ENCODE data around the gene PAQR4. TPM values are rescaled to one million over a fixed set of nuclear protein-coding genes. Genes with fewer than 3 reads are reported as not detected.
"Not testable (repeated sequence)": the region's sequence is repeated elsewhere in the genome, so short reads cannot be mapped to it uniquely, and the experiment has no call there.

Gene PAQR4
- total RNA-seq, 1 experiment from 2014 or later = 38.7 TPM

DNA sequence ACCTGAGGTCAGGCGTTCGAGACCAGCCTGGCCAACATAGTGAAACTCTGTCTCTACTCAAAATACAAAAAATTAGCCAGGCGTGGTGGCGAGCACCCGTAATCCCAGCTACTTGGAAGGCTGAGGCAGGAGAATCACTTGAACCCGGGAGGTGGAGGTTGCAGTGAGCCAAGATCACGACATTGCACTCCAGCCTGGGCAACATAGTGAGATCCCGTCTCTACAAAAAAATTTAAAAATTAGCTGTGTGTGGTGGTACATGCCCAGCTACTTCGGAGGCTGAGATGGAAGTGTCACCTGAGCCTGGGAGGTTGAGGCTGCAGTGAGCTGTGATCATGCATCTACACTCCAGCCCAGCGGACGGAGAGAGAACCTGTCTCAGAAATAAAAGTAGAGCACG, 25.4 kb upstream of the PAQR4 start:
- not testable (repeated sequence) for DNase-seq (ENCODE audit: low read depth)

DNA sequence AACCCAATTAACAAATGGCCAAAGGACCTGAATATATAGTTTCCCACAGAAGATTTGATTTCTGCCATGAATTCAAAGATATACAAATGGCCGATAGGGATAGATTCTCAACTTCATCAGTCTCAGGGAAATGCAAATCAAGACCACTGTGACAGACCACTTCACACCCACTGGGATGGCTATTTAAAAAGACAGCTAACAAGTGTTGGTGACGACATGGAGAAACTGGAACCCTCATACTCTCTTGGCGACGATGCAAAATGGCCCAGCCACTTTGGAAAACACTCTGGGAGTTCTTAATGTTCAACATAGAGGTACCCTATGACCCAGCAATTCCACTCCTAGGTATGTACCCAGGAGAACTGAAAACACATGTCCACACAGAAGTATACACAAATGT, 22.5 kb upstream of the PAQR4 start:
- DNase-seq (ENCODE audit: low read depth) = no peak

DNA sequence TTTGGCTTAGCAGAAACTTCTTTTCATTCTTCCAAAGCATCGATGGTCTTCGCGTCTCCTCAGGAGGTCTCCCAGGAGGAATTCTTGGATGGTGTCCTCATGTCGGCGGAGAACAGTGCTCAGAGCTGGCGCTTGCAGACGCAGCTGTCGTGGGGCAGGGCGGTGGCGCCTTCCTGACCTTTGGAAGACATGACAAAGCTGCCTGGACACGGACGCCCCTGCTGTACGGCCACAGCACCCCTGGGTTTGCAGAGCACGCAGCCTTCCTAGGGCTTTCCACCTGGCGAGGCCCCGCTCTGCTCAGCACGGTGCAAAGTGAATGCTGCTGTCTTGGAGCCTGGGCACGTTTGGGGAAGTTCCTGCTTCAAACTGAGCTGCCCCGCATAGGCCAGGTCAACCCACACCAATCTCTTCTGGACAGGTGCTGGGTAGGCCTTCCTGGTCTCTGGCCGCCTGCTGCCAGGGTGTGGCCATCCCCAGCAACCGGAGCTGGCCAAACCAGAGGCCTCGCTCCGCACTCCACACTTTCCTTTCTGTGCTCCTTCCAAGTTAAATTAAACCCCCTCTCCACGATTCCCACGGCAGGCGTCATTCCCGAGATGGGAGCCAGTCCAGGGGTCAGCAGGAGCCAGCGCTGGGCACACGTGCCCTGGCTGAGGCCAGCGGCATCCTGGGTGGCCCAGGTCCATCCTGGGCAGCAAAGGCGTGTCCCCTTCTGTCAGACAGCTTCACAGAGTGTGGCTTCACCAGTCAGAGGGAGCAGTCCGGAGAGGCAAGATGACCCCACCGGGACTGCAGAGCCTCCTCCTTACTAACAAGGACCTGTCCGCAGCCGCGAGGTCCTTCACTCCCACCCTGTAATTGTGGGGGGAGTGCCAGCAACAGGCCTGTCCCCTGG, 20.1 kb upstream of the PAQR4 start:
- DNase-seq (ENCODE audit: low read depth) = no peak

DNA sequence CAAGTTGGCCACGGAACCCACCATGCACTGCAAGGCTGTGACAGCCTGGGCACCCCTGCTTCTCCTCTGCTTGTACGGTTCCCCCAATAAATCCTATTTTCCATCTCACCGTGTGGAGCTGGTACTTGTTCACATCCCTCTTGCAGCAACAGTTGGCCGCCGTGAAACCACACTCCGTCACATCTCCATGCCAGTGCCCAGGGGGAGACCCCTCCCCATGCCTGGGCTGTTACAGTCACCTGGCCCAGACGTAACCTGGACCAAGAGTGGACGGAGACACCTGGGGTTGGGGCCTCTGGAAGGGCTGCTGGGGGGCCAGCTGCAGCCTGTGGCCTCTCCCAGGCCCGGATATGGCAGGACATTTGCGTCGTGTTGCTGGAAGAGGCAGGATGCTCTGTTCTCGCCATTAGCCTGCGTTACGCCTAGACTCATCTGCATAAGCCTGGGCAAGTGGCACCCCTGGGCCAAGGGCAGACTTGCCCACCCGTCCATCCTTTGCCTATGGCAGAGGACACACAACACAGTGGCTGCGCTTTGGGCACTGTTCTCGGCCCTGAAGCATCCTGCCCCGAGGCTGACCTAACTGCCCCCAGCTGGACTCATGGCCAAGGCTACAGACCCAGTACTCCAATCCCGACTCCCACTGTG, 19.3 kb upstream of the PAQR4 start:
- no peak for DNase-seq (ENCODE audit: low read depth)

DNA sequence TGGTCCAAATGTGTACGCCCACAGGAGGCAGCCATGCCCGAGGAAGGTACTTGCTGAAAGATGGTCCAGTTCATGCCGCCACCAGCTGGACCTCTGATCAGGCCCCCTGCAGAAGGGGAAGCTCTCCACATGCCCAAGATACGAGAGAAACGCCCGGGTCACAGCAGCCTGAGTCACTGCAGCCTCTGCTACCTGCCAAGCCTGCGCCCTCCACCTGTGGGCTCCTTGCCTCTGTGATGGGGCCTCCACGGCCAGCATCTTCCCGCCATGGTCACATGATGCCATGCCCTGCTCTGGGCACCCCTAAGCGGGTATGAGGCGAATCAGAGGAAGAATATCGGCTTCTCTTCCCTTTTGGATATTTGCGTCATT, 18.8 kb upstream of the PAQR4 start:
- no peak for DNase-seq (ENCODE audit: low read depth)

DNA sequence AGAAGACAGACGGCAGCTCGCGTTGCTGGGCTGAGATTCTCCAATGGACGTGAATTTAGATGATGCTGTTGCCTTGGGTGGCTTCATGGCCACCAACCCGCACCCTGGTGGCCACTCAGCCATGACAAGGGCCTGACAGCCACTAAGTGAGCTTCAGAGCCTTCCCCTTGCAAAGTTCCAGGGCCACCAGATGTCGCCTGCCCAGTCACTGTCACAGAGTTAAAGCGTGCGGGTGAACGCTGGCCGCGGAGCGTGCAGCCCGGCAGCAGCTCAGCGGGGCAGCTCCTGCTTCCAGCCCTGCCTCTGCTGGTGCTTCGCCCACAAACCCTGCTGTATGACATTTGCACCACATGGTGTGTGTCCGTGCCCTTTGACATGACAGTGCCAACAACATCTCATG, 18.4 kb upstream of the PAQR4 start:
- DNase-seq (ENCODE audit: low read depth) = no peak

DNA sequence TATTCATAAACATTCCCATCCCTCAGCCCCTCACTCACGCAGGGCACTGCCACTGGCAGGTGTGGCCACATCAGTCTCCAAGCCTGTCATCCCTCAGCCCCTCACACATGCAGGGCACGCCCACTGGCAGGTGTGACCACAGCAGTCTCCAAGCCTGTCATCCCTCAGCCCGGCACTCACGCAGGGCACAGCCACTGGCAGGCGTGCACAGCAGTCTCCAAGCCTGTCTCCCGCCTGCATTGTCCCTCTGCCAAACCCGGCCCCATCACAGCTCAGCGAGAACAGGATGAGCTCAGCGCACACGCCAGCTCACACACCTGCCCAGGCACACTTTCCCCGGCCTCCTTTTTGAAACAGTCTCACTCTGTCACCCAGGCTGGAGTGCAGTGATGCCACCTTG, 16.5 kb upstream of the PAQR4 start:
- no peak for DNase-seq (ENCODE audit: low read depth)

DNA sequence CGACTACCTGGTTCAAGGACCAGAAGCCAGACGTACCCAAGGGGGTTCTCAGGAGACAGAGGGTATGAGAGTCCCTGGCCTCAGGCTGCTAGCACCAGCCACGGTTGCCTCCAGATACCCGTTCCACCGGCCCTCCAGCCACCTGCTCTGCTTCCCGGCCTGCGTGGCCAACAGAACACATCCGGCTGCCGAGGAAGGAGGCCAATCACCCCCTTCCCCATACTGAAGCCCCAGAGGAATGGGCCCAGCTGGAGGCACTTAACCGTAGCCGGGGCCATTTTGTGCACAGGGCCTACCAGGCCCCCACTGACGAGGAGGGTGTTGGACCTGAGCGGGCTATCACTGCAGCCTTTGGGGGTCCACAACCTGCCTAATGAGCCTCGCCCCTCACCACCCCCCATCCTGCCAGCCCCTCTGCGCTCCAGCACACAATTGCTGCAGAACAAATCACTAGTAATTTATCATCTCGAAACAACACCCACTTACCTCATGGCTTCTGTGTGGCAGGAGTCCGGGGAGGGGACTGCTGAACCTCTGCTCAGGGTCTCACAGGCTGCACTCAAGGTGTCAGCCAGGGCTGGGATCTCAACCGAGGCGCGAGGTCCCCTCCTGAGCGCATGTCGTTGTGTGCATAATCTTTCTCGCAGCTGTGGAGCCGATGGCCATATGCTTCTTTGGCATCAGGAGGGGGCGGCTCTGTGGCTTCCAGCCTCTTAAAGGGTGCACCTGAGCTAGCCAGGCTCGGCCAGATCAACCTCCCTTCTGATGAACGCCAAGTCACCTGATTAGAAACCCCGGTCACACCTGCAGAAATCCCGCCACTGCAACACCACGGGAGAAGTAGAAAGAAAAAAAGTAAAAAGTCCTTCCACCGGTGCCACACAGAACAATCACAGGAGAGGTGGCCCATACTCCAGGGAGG, 15.2 kb upstream of the PAQR4 start:
- no peak for DNase-seq (ENCODE audit: low read depth)

DNA sequence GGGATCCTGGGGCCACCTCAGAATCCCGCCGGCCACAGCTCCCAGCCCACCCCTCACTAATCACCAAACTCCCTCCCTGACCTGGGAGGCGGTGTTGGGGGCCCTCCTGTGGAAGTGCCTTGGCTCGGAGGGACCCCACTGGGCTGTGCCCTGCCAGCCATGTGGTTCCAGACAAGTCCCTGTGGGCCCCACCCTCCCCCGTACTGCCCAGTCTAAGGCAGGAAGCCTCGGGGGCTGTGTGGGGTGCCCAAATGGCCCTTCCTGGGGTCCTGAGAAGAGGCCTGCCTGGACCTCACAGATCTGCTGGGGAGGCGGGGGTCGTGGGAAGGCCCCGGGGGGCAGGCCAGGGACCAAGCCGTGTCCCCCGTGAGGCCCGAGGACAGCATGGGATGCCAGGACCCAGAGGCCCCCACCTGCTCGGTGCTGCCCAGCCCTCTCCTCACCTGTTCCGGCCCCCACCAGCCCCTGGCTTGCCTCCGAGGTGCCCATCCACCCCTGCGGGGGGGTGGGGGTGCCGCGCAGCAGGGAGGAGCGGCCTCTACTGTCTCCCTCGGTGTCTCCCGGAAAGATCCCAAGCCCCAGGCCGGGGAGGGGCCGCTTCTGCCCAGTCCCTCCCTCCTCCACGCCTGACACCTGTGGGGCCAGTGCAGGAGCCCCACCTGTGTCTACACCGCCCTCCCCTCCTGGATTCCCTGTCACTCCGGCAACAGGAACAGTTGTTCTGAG, 14.3 kb upstream of the PAQR4 start:
- no peak for DNase-seq (ENCODE audit: low read depth)

DNA sequence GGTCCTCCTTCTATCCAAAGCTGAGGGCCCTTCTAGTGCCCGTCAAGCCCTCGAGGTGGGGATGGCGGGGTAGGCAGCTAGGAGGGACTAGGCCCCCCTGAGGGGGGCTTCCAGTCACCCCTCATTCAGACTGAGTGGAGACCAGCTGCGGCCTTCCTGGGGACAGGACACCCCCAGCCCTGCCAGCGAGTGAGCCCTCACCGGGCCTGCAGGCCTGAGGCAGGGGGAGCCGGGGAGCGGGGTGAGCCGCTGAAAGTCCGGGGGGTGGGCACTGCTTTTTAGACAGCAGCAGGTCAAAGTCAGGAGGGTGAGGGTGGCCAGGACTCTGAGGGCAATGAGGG, 13.7 kb upstream of the PAQR4 start:
- DNase-seq (ENCODE audit: low read depth) = no peak

DNA sequence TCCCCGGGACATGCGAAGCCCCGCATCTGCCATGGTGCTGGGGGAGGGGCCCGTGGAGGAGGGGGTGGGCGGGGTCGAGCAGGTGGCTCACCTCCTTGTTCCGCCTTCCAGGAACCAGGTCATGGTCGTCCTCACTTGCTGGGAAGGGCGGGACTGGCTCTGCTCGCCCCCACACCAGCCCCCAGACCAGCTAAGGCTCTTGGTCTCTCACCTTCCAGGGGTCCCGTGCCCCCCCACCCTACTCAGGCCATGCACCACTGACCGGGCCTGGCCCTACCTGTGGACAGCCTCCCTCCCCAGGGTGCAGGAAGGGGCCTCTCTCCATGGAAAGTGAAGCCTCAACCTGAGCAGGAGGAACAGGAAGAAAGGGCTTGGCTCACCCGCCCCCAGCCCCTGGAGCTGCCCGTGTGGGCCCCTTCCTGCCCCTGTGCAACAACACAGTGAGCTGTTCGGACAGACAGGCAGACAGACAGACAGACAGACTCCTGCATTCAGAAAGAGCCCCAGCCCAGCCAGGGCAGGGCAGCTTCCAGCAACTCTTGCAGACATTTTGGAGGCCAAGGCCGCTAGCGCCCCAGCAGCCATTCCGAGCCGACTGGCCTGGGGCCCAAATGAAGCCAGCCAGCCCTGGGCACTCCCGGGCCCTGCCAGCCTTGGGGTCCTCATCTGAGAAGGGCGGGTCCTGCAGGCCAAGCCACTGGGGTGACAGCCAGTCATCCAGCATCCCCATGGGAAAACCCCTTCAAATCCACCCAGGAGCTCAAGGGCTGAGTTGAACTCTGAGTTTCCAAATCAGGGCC, 13.2 kb upstream of the PAQR4 start:
- DNase-seq (ENCODE audit: low read depth) = no peak

DNA sequence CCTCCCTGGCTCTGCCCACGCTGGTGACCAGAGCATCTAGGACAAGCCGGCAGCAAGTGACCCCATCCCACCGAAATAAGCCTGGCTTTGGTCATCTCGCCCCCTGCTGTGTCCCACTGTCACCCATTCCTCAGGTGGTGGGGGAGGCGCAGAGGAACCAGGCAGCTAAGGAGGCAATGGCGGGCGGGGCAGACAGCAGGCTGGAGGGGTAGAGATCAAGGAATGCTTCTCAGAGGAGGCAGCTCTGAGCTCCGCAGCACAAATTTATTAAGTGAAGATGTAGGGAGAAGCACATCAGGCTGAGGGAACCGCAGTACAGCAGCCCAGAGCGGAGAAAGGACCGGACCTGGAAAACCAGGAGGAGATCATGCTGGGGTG, 12.6 kb upstream of the PAQR4 start:
- DNase-seq (ENCODE audit: low read depth) = no peak

DNA sequence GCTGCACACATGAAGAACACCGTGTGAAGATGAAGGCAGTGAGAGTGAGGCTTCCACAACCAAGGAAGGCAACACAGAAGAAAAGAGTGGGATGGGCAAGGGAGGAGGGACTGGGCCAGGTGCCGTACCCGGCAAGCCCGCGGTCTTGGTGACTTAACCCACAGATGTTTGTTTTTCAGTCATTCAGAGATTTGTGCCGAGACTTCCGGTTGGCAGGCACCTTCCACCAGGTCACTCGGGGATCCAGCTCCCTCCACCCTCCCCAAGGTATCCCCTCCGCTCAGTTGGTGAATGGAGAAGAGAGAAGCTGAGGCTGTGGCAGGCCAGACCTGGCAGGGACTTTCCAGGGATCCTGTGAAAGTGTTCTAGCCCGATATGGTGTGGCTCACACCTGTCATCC, 9.9 kb upstream of the PAQR4 start:
- no peak for DNase-seq (ENCODE audit: low read depth)

DNA sequence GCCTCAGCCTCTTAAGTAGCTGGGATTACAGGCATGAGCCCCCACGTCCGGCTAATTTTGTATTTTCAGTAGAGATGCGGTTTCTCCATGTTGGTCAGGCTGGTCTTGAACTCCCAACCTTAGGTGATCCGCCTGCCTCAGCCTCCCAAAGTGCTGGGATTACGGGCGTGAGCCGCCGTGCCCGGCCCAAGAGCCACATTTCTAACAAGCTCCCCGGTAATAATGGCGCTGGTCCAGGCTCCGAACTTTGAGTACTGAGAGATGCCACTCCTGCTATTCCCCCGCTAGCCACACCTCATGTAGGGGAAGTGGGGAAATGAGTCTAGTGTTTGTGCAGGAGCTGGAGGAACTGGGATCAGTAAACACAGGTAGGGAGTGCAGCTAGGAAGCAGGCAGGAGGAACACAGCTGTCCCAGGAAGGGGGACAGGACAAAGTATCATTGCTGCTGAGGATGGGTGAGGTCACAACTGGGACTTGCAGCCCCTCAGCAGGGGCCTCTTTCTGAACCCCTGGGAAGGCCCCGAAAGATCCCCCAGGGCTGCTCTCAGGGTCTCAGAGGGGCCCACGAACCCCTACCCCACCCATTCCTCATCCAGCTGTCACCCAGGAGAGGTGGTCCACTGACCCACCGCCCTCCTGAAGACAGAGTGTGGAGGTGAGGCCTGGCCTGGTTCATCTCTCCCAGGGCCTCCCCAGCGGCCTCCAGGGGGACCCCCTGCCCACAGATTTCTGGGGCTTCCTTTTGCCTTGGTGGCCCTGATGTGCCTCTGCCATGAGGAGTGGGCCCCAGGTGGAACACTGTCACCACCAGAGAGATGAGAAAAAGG, 8.8 kb upstream of the PAQR4 start:
- no peak for DNase-seq (ENCODE audit: low read depth)

DNA sequence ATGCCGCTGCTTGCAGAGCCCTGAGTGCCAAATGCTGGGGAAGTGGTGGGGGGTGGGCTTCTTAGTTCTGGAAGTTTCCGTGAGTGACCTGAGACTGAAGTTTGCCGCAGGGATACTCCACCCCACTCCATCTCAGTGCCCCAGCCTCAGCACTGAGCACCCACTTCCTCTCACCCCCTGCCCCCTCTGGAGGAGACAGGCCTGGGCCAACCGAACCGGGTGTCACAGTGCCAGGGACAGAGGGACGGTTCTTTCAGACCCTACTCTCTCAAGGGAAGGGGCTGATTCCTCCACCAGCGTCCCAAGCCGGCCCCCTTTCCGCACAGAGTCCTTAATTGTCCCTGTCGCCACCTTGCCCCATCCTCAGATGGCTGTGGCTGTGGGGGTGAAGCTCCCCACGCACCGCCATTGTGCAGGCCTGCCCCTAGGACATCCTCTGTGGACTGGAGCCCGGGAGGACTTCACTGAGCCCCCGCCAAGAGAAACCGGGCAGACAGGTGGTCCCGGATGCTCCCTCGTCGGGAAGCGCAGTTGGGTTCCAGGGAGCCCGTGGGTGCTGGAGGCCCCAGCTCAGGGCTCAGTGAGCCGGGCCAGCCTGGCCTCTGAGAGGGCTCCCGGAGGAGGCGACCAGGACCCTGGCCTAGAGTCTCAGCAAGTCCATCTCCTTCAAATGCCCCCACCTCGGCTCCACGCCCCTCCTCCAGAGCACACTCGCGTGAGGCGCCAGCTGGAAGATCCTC, 6.6 kb upstream of the PAQR4 start:
- DNase-seq (ENCODE audit: low read depth) = no peak

DNA sequence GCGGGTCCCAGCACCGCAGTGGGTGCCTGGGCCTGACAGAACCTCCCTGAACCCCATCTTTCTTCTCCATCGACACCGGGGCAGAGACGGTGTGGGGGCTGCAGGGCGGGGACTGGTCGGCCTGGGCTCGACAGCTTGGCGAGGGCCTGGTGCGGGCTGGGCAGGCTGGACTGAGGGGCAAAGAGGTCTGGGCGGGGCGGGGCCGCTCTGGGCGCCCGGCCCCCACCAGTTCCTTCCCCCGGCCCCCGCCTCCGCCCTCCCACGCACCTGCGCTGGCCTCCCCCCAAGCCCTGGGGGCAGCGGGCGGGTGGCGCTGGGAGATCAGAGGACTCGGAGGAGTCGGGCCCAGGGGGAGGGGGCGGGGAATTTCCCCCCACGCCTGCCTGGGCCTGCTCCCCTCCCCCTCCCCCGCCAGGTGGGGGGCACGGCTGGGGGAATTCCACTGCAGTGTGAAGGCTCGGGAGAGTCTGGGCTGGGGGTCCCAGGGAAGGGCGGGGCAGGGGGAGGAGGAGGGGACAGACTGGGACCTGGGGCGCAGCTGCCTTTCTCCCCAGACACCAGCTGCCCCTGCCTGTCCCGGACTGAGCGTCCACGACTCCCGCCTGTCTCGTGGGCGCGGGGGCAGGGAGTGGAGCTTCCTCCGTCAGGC, 6.0 kb upstream of the PAQR4 start:
- no peak for DNase-seq (ENCODE audit: low read depth)

DNA sequence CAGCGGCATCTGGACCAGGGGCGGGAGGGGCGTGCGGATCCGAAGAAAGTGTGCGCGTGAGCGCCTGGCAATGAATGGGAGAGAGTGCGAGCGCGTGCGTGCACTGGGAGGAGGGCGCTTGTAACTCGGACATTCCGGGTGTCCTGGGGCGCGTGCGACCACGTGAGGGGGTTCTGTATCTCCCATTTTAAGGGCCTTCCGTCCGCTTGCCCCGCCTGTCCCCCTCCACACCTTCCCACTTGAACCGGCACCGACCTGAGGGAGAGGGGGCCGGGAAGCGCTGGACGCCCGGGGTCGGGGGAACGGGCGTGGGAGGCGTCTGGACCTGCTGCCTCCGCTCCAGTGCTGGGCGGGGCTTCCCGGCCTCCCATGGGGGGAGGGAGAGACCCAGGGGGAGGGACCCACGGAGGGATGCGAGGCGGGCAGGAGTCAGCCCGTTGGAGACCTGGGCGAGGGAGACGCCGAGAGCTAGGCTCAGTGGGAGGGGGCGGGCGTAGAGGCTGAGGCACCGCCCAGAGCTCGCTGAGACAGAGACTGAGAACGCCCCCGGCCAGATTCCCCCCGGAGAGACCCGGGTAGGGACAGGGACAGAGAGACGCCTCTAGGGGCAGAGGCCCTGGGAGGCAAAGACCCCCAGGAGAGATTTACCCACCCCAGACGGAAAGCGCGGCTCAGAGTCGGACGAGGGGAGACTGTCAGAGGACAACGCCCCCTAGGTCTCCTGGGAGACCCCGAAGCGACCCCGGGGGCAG, 5.2 kb upstream of the PAQR4 start, which contains the start of gene KREMEN2:
Gene KREMEN2 (plus strand): TSS at position 553 of the 752 bp plus-strand sequence. CDS start 246 bp downstream, outside the sequence.
- DNase-seq (ENCODE audit: low read depth) = peak; percentile 65
